B cell (primary cell): ENCODE results near the gene LSM12. TPM values are rescaled to one million over a fixed set of nuclear protein-coding genes. Genes with fewer than 3 reads are reported as not detected.

ENCODE experiments used
- ATAC-seq: fragments of 200-7000 bp; cut with Tn5 transposase; one replicate; pipeline ENCODE4 v1.10.0; 2021; ENCODE audit warnings: low read depth, mild to moderate bottlenecking, moderate number of reproducible peaks, moderate library complexity
- CTCF ChIA-PET: fragments of 350-600 bp; sonication (Branson Sonifier 250); formaldehyde crosslinking; loops from one replicate; lab custom pipeline; 2021; ENCODE audit warnings: antibody characterized with exemption, inconsistent platforms; lab: Charles Lee
- POLR2A ChIA-PET: fragments of 350-600 bp; sonication (Branson Sonifier 250); formaldehyde crosslinking; loops from one replicate; lab custom pipeline; 2021; ENCODE audit warnings: antibody characterized with exemption; lab: Charles Lee
- DNase-seq: peaks from one replicate; pipeline ENCODE4 v3.0.0; 2013
- H2AFZ ChIP-seq: 2 replicates; pipeline ENCODE4 v1.6.1; 2012; ENCODE audit warnings: mild to moderate bottlenecking, low read depth, low read length; ENCODE audit not compliant: insufficient read depth, poor library complexity, severe bottlenecking
- H3K27ac ChIP-seq, 2 donors: 1 replicate in 1 of 2; 2 replicates in 1 of 2; pipeline ENCODE4 v1.5.1; 2012 to 2013; ENCODE audit warnings: low read length in 2 of 2, mild to moderate bottlenecking in 2 of 2, moderate library complexity in 1 of 2
- H3K27me3 ChIP-seq, 4 experiments: fragments of 200-600 bp in 1 of 4; sonication (generic) in 1 of 4; replicated peaks in 1 of 4; 1 replicate in 2 of 4; 2 replicates in 2 of 4; pipeline versions ENCODE4 v1.6.1 to v1.7.0; 2013 to 2016; ENCODE audit warnings: low read length in 3 of 4, mild to moderate bottlenecking in 2 of 4, mixed read lengths in 1 of 4, moderate library complexity in 1 of 4; ENCODE audit not compliant: insufficient read depth in 4 of 4, control insufficient read depth in 3 of 4; ENCODE audit errors: control extremely low read depth in 1 of 4
- H3K36me3 ChIP-seq, 2 experiments: replicated peaks in 1 of 2; 1 replicate in 1 of 2; 2 replicates in 1 of 2; pipeline versions ENCODE4 v1.6.1 to v1.7.1; 2013; ENCODE audit warnings: low read length in 1 of 2; ENCODE audit not compliant: insufficient read depth in 2 of 2, control insufficient read depth in 1 of 2; ENCODE audit errors: control extremely low read depth in 1 of 2, extremely low read depth in 1 of 2
- H3K4me1 ChIP-seq, 2 donors: fragments of 200-600 bp in 1 of 2; sonication (generic) in 1 of 2; 1 replicate in 1 of 2; 2 replicates in 1 of 2; pipeline versions ENCODE4 v1.5.1 to v1.6.1; 2013 to 2017; ENCODE audit warnings: low read length in 2 of 2; ENCODE audit not compliant: control insufficient read depth in 2 of 2, insufficient read depth in 2 of 2
- H3K4me2 ChIP-seq: replicated peaks from 2 replicates; pipeline ENCODE3; 2012; ENCODE audit warnings: mild to moderate bottlenecking, low read depth, low read length; ENCODE audit not compliant: poor library complexity, severe bottlenecking
- H3K4me3 ChIP-seq, 5 experiments: fragments of 200-600 bp in 1 of 5; sonication (generic) in 1 of 5; 1 replicate in 3 of 5; 2 replicates in 2 of 5; pipeline versions ENCODE4 v1.5.1 to v1.7.0; 2011 to 2016; ENCODE audit warnings: low read length in 4 of 5, mild to moderate bottlenecking in 4 of 5, low read depth in 2 of 5, control low read depth in 1 of 5, moderate library complexity in 1 of 5; ENCODE audit not compliant: insufficient read depth in 1 of 5; ENCODE audit errors: control extremely low read depth in 1 of 5, extremely low read depth in 1 of 5
- H3K79me2 ChIP-seq: fragments of 200-600 bp; sonication (generic); one replicate; pipeline ENCODE4 v1.6.0; 2016; ENCODE audit warnings: low read length; ENCODE audit not compliant: control insufficient read depth, insufficient read depth
- H3K9ac ChIP-seq: fragments of 200-600 bp; sonication (generic); 2 replicates; pipeline ENCODE4 v1.6.1; 2017; ENCODE audit warnings: mild to moderate bottlenecking, low read length, moderate library complexity
- H3K9me3 ChIP-seq, 3 donors: one replicate each; pipeline versions ENCODE4 v1.6.1 to v1.7.1; 2013; ENCODE audit warnings: low read length in 2 of 3; ENCODE audit not compliant: control insufficient read depth in 2 of 3, insufficient read depth in 1 of 3; ENCODE audit errors: control extremely low read depth in 1 of 3
- H4K20me1 ChIP-seq: 2 replicates; pipeline ENCODE4 v1.6.0; 2012; ENCODE audit warnings: mild to moderate bottlenecking, low read length; ENCODE audit not compliant: insufficient read depth, control insufficient read depth, poor library complexity, severe bottlenecking
- H3K27ac Mint-ChIP-seq: one replicate; pipeline ENCODE4 v1.8.0; 2021; ENCODE audit warnings: mixed read lengths
- H3K27me3 Mint-ChIP-seq: one replicate; pipeline ENCODE4 v1.8.0; 2021; ENCODE audit warnings: mixed read lengths
- H3K4me1 Mint-ChIP-seq: one replicate; pipeline ENCODE4 v1.8.0; 2021; ENCODE audit warnings: mixed read lengths
- H3K4me3 Mint-ChIP-seq: one replicate; pipeline ENCODE4 v1.8.0; 2021; ENCODE audit warnings: mixed read lengths
- H3K9me3 Mint-ChIP-seq: one replicate; pipeline ENCODE4 v1.8.0; 2022; ENCODE audit warnings: mixed read lengths; ENCODE audit not compliant: insufficient read depth
- EZH2 ChIP-seq: IDR thresholded peaks from 2 replicates; pipeline ENCODE4 v1.6.1; 2012; ENCODE audit warnings: borderline replicate concordance, low read depth, mild to moderate bottlenecking, moderate library complexity, low read length; ENCODE audit not compliant: insufficient read depth, poor library complexity, severe bottlenecking
- WGBS: methylation state at CpG from one replicate; pipeline ENCODE4 v1.1.5; 2013; ENCODE audit warnings: missing lambda C conversion rate; ENCODE audit not compliant: insufficient coverage; 5-methylcytosine and 5-hydroxymethylcytosine counted together
- intact Hi-C: fragments of 100-400 bp; cut with micrococcal nuclease; formaldehyde crosslinking; loops from one replicate; pipeline ENCODE4 v1.10.0; 2022
- polyA plus RNA-seq: library from polyadenylated mRNA; depleted of rRNA; stranded (reverse); fragments of >200 nt; gene quantifications from 2 replicates; pipeline ENCODE4 v1.2.3, GENCODE V29; 2012
- total RNA-seq, 2 donors: library from RNA; stranded (reverse); fragments of 120-200 nt in 1 of 2; gene quantifications; 1 replicate in 1 of 2; 2 replicates in 1 of 2; pipeline versions ENCODE4 v1.2.3 to v1.2.4, GENCODE V29; 2013 to 2022
- TF ChIP-seq, protein P1 (sequence below): fragments of 200-600 bp; IDR thresholded peaks from one replicate; pipeline ENCODE4 v1.8.0; 2022; ENCODE audit warnings: antibody characterized with exemption, mild to moderate bottlenecking

The LSM12 gene
- total and polyA plus RNA-seq, 2 donors (not counting 1 experiment from before 2014, with no cell fraction given), result 16.8 to 31.2 TPM

DNA sequence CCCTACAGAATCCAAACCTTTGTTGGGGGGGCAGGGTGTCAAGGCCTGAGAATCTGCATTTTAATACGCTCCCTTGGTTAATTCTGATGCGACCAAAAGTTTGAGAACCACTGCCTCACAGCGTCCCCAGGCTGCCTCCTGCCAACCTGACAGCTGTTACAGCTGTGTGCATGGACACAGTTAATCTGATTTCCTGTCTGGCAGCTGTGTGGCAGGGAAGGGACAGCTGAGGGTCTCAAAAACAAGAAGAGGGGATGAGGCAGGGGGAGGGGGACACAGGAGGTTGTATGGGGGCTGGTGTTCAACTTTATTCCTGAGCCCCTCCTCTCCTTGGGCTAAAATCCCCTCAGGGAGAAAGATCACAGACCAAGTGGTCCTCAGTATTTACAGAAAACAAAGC is 39.5 kb upstream of the LSM12 start:
- 20% methylated on average over 2 of the region's 3 CpGs for WGBS
- Histone ChIP-seq H3K36me3 (peaks cover 9 to 27% of the 10 kb centered on the region in 2 experiments), H3K4me3 (no peak overlapping the region), H4K20me1 (peaks cover 88% of the 10 kb centered on the region), H3K4me1 (peaks cover 7 to 10% of the 10 kb centered on the region in 2 donors), H3K4me2 (no peak overlapping the region), H3K27ac (no peak overlapping the region), H3K9ac (no peak overlapping the region), H2AFZ (no peak overlapping the region), H3K9me3 (no peaks in the 10 kb centered on the region), H3K79me2 (peaks cover 58% of the 10 kb centered on the region), H3K27me3 (no peaks in the 10 kb centered on the region)
- intact Hi-C loops, result no loop called here
- ChIA-PET POLR2A (no interaction called here), CTCF (interaction anchor here (0.7 to 1.0 kb wide), 2 partner anchors 9 to 10 kb away, joined by 3 to 4 read pairs; no protein-coding TSS in a partner anchor)
- H3K9me3 Mint-ChIP-seq, result no peaks in the 10 kb centered on the region
- peaks cover 13% of the 10 kb centered on the region for H3K4me1 Mint-ChIP-seq
- no peak overlapping the region for H3K4me3 Mint-ChIP-seq
- ATAC-seq (no peak), DNase-seq (no peak)
- TF ChIP-seq EZH2, result no peak
- TF ChIP-seq, protein P1, sequence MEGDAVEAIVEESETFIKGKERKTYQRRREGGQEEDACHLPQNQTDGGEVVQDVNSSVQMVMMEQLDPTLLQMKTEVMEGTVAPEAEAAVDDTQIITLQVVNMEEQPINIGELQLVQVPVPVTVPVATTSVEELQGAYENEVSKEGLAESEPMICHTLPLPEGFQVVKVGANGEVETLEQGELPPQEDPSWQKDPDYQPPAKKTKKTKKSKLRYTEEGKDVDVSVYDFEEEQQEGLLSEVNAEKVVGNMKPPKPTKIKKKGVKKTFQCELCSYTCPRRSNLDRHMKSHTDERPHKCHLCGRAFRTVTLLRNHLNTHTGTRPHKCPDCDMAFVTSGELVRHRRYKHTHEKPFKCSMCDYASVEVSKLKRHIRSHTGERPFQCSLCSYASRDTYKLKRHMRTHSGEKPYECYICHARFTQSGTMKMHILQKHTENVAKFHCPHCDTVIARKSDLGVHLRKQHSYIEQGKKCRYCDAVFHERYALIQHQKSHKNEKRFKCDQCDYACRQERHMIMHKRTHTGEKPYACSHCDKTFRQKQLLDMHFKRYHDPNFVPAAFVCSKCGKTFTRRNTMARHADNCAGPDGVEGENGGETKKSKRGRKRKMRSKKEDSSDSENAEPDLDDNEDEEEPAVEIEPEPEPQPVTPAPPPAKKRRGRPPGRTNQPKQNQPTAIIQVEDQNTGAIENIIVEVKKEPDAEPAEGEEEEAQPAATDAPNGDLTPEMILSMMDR, result no peak
- no peak overlapping the region for H3K27ac Mint-ChIP-seq
- H3K27me3 Mint-ChIP-seq, result no peaks in the 10 kb centered on the region

DNA sequence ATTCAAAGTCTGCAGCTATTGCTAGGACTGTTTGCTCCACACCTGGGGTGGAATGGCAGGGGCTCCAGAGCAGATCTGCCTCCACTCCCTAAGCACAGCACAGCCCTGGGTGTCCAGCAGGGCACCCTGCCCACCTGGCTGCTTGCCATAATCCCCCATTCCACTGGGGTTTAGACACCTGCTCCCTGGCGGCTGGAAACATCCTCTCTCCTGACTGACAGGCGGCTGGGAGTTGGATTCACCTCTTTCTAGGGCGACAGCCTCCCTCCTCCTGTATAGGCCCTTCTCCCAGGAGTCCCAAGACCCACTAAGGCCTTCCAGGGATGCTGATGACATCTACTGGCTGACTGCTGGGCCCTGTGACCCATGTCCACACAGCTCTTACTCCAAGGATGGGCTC is 39.0 kb upstream of the LSM12 start:
- ChIA-PET POLR2A (no interaction called here), CTCF (interaction anchor here (0.7 to 1.0 kb wide), 2 partner anchors 9 to 11 kb away, joined by 3 read pairs; no protein-coding TSS in a partner anchor)
- no peak overlapping the region for H2AFZ ChIP-seq
- H3K27ac ChIP-seq, result no peak overlapping the region
- Mint-ChIP-seq H3K4me3 (no peak overlapping the region), H3K9me3 (no peaks in the 10 kb centered on the region), H3K27me3 (no peaks in the 10 kb centered on the region), H3K4me1 (peaks cover 11% of the 10 kb centered on the region), H3K27ac (no peak overlapping the region)
- no peak overlapping the region for H3K4me3 ChIP-seq
- H3K9me3 ChIP-seq, result no peaks in the 10 kb centered on the region
- no peak overlapping the region for H3K4me2 ChIP-seq
- 76% methylated on average over 3 of the region's 3 CpGs for WGBS
- no peaks in the 10 kb centered on the region for H3K27me3 ChIP-seq
- peaks cover 2 to 5% of the 10 kb centered on the region in 2 donors for H3K4me1 ChIP-seq
- intact Hi-C loops, result no loop called here
- no peak overlapping the region for H3K9ac ChIP-seq
- peaks cover 9 to 27% of the 10 kb centered on the region in 2 experiments for H3K36me3 ChIP-seq
- ATAC-seq (no peak), DNase-seq (no peak)
- peaks cover 53% of the 10 kb centered on the region for H3K79me2 ChIP-seq
- H4K20me1 ChIP-seq, result peaks cover 84% of the 10 kb centered on the region
- TF ChIP-seq, protein P1, result no peak
- no peak for TF ChIP-seq EZH2
